ENCODE results near the gene USP12. TPM values are rescaled to one million over a fixed set of nuclear protein-coding genes. Genes with fewer than 3 reads are reported as not detected.
A peak's percentile ranks its signal among the peaks of the same experiment; 100 is the strongest.

The USP12 gene
- total and polyA plus RNA-seq, 2 experiments from 2014 or later, result 18.4 to 39.3 TPM

DNA sequence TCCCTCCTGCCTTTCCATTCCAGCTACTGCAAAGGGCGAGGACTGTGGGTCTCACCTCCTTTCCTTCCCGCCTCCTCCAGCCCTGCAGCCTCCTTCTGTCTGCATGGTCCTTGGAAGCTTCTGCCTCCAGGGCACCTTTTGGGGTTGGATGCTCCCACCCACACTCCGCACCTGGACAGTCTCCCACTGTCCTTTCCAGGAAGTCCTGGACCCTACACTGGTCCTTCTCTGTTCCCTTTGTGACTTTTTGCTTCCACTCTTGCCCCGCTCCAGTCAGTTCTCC is 130.8 kb downstream of the USP12 start:
- TF ChIP-seq, protein P1, sequence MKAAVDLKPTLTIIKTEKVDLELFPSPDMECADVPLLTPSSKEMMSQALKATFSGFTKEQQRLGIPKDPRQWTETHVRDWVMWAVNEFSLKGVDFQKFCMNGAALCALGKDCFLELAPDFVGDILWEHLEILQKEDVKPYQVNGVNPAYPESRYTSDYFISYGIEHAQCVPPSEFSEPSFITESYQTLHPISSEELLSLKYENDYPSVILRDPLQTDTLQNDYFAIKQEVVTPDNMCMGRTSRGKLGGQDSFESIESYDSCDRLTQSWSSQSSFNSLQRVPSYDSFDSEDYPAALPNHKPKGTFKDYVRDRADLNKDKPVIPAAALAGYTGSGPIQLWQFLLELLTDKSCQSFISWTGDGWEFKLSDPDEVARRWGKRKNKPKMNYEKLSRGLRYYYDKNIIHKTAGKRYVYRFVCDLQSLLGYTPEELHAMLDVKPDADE (IDR thresholded peaks at IDR 0.05), result no peak
- TF ChIP-seq STAT1 (IDR thresholded peaks at IDR 0.05; ENCODE audit: unreplicated experiment) (no peak), POLR2AphosphoS5 (IDR thresholded peaks at IDR 0.05; ENCODE audit: low read depth) (no peak), ZNF114 (CRISPR knock-in tag; IDR thresholded peaks at IDR 0.05) (no peak), JUNB (IDR thresholded peaks at IDR 0.05; ENCODE audit: unreplicated experiment) (no peak), EZH2phosphoT487 (IDR thresholded peaks at IDR 0.05; ENCODE audit: unreplicated experiment) (no peak)
- TF ChIP-seq, protein P2, sequence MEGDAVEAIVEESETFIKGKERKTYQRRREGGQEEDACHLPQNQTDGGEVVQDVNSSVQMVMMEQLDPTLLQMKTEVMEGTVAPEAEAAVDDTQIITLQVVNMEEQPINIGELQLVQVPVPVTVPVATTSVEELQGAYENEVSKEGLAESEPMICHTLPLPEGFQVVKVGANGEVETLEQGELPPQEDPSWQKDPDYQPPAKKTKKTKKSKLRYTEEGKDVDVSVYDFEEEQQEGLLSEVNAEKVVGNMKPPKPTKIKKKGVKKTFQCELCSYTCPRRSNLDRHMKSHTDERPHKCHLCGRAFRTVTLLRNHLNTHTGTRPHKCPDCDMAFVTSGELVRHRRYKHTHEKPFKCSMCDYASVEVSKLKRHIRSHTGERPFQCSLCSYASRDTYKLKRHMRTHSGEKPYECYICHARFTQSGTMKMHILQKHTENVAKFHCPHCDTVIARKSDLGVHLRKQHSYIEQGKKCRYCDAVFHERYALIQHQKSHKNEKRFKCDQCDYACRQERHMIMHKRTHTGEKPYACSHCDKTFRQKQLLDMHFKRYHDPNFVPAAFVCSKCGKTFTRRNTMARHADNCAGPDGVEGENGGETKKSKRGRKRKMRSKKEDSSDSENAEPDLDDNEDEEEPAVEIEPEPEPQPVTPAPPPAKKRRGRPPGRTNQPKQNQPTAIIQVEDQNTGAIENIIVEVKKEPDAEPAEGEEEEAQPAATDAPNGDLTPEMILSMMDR (conservative IDR thresholded peaks at IDR 0.05; ENCODE audit: low read depth in 2 of 2), result no peak
- TF ChIP-seq, protein P3, sequence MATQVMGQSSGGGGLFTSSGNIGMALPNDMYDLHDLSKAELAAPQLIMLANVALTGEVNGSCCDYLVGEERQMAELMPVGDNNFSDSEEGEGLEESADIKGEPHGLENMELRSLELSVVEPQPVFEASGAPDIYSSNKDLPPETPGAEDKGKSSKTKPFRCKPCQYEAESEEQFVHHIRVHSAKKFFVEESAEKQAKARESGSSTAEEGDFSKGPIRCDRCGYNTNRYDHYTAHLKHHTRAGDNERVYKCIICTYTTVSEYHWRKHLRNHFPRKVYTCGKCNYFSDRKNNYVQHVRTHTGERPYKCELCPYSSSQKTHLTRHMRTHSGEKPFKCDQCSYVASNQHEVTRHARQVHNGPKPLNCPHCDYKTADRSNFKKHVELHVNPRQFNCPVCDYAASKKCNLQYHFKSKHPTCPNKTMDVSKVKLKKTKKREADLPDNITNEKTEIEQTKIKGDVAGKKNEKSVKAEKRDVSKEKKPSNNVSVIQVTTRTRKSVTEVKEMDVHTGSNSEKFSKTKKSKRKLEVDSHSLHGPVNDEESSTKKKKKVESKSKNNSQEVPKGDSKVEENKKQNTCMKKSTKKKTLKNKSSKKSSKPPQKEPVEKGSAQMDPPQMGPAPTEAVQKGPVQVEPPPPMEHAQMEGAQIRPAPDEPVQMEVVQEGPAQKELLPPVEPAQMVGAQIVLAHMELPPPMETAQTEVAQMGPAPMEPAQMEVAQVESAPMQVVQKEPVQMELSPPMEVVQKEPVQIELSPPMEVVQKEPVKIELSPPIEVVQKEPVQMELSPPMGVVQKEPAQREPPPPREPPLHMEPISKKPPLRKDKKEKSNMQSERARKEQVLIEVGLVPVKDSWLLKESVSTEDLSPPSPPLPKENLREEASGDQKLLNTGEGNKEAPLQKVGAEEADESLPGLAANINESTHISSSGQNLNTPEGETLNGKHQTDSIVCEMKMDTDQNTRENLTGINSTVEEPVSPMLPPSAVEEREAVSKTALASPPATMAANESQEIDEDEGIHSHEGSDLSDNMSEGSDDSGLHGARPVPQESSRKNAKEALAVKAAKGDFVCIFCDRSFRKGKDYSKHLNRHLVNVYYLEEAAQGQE (IDR thresholded peaks at IDR 0.05; ENCODE audit: unreplicated experiment), result no peak
- Histone ChIP-seq H3K4me2 (no peak overlapping the region), H3K27me3 (ENCODE audit: insufficient read depth) (no peaks in the 10 kb centered on the region), H3K4me3 (no peak overlapping the region), H2AFZ (no peak overlapping the region; the same call in 1 of the 2 replicates), H3K27ac (ENCODE audit: low read depth) (no peak overlapping the region), H4K20me1 (replicated peaks; ENCODE audit: insufficient read depth) (no peaks in the 10 kb centered on the region), H3K79me2 (replicated peaks; ENCODE audit: insufficient read depth) (no peaks in the 10 kb centered on the region), H3K9me2 (ENCODE audit: insufficient read depth) (no peaks in the 10 kb centered on the region), H3F3A (replicated peaks; ENCODE audit: low read depth) (no peaks in the 10 kb centered on the region), H3K4me1 (ENCODE audit: insufficient read depth) (peaks cover 19% of the 10 kb centered on the region), H3K36me3 (ENCODE audit: insufficient read depth) (no peaks in the 10 kb centered on the region)
- DNase-seq (ENCODE audit: low spot score) (no peak), ATAC-seq (no peak)
- Mint-ChIP-seq H3K36me3 (ENCODE audit: low read depth) (no peaks in the 10 kb centered on the region; the same call in 2 of the 3 replicates), H3K27me3 (ENCODE audit: insufficient read depth, low read depth, poor library complexity) (peaks cover 16% of the 10 kb centered on the region), H3K27ac (no peak overlapping the region; the same call in 1 of the 2 replicates), H3K4me1 (peaks cover 35% of the 10 kb centered on the region), H3K9me3 (no peaks in the 10 kb centered on the region; the same call in 2 of the 3 replicates), H3K4me3 (no peak overlapping the region)

DNA sequence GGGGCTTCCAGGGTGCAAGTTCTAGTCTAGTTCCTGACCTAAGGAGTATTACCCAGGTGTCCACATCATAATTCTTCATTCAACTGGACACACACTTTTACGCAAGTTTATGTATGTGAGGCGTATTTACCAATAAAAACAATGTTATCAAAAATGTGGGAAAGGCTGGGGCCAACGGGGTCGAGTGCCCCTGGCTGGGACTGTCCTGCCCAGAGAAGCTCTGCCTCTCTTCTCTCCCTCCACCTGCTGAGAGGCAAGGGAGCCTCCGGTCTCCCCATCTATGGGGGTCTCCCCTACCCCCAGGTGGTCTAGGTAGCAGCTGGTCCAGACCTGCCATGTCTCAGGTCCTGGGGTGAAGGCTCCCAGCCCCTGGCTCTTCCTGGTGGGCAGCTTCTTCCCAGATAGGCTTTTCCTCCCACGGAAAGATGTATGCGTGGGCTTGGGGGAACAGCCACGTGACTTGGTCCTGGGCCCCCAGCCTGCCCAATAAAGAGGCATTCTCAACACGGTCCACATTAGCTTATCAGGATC is 132.4 kb downstream of the USP12 start:
- Mint-ChIP-seq H3K27ac (no peak overlapping the region), H3K27me3 (ENCODE audit: insufficient read depth, low read depth, poor library complexity) (peaks cover 20% of the 10 kb centered on the region), H3K4me1 (peaks cover 44% of the 10 kb centered on the region), H3K36me3 (ENCODE audit: low read depth) (no peaks in the 10 kb centered on the region; the same call in 2 of the 3 replicates), H3K4me3 (no peak overlapping the region), H3K9me3 (no peaks in the 10 kb centered on the region; the same call in 2 of the 3 replicates)
- Histone ChIP-seq H3K4me3 (no peak overlapping the region), H3K79me2 (replicated peaks; ENCODE audit: insufficient read depth) (no peaks in the 10 kb centered on the region), H3K9me2 (ENCODE audit: insufficient read depth) (no peaks in the 10 kb centered on the region), H3K4me2 (no peak overlapping the region), H4K20me1 (replicated peaks; ENCODE audit: insufficient read depth) (no peaks in the 10 kb centered on the region), H3K4me1 (ENCODE audit: insufficient read depth) (peaks cover 27% of the 10 kb centered on the region), H3F3A (replicated peaks; ENCODE audit: low read depth) (no peaks in the 10 kb centered on the region), H3K27ac (ENCODE audit: low read depth) (no peak overlapping the region), H3K27me3 (ENCODE audit: insufficient read depth) (no peaks in the 10 kb centered on the region), H3K36me3 (ENCODE audit: insufficient read depth) (no peaks in the 10 kb centered on the region), H2AFZ (0 out of 2 replicates have a peak overlapping the region, but pooled peaks have one; percentile 78)
- DNase-seq (ENCODE audit: low spot score) (no peak), ATAC-seq (no peak)
- no peak for TF ChIP-seq POLR2AphosphoS5 (IDR thresholded peaks at IDR 0.05; ENCODE audit: low read depth)
- TF ChIP-seq EZH2phosphoT487 (IDR thresholded peaks at IDR 0.05; ENCODE audit: unreplicated experiment), result no peak
- TF ChIP-seq, protein P3 (IDR thresholded peaks at IDR 0.05; ENCODE audit: unreplicated experiment), result no peak
- TF ChIP-seq EZH2 (IDR thresholded peaks at IDR 0.05; ENCODE audit: low read depth, unreplicated experiment), result no peak
- TF ChIP-seq ZNF114 (CRISPR knock-in tag; IDR thresholded peaks at IDR 0.05), result no peak
- no peak for TF ChIP-seq NANOG (IDR thresholded peaks at IDR 0.05; ENCODE audit: borderline replicate concordance)
- TF ChIP-seq, protein P1 (IDR thresholded peaks at IDR 0.05), result no peak

Data from GM23338 (cell line).